Astrocyte (in vitro differentiated cells and primary cell): ENCODE data around the gene ADRA2B. TPM values are rescaled to one million over a fixed set of nuclear protein-coding genes. Genes with fewer than 3 reads are reported as not detected.
"Not testable (repeated sequence)": the region's sequence is repeated elsewhere in the genome, so short reads cannot be mapped to it uniquely, and the experiment has no call there.

Experiments
- DNase-seq: peaks from one replicate; pipeline ENCODE4 v3.0.0-alpha.2; 2010; ENCODE audit warnings: low read depth
- FAIRE-seq: peaks from 2 replicates; lab custom pipeline; 2011; peaks lifted over from hg19 to GRCh38; lab: Jason Lieb, UNC
- H2AFZ ChIP-seq: 2 replicates; pipeline ENCODE4 v1.6.0; 2012; ENCODE audit warnings: low read depth, low read length, inconsistent platforms
- H3K27ac ChIP-seq: 2 replicates; pipeline ENCODE4 v1.5.1; 2011; ENCODE audit warnings: low read depth, low read length, inconsistent platforms
- H3K27me3 ChIP-seq: 2 replicates; pipeline ENCODE4 v1.6.0; 2011; ENCODE audit warnings: low read length, inconsistent platforms; ENCODE audit not compliant: insufficient read depth
- H3K36me3 ChIP-seq: 2 replicates; pipeline ENCODE4 v1.5.1; 2011; ENCODE audit warnings: low read length, inconsistent platforms; ENCODE audit not compliant: insufficient read depth
- H3K4me1 ChIP-seq: 2 replicates; pipeline ENCODE4 v1.5.1; 2011; ENCODE audit warnings: low read length, inconsistent platforms; ENCODE audit not compliant: insufficient read depth
- H3K4me2 ChIP-seq: 2 replicates; pipeline ENCODE4 v1.6.0; 2012; ENCODE audit warnings: low read length, inconsistent platforms
- H3K4me3 ChIP-seq: 2 replicates; pipeline ENCODE4 v1.5.1; 2011; ENCODE audit warnings: low read depth, mild to moderate bottlenecking, low read length, inconsistent platforms; ENCODE audit not compliant: insufficient read depth
- H3K79me2 ChIP-seq: 2 replicates; pipeline ENCODE4 v1.6.0; 2012; ENCODE audit warnings: mild to moderate bottlenecking, low read length, inconsistent platforms; ENCODE audit not compliant: insufficient read depth
- H3K9ac ChIP-seq: 2 replicates; pipeline ENCODE4 v1.6.0; 2012; ENCODE audit warnings: mild to moderate bottlenecking, low read length, inconsistent platforms
- H3K9me3 ChIP-seq: 2 replicates; pipeline ENCODE4 v1.5.1; 2012; ENCODE audit warnings: low read depth, mild to moderate bottlenecking, low read length, inconsistent platforms; ENCODE audit not compliant: insufficient read depth
- H4K20me1 ChIP-seq: 2 replicates; pipeline ENCODE4 v1.6.0; 2012; ENCODE audit warnings: low read length, inconsistent platforms; ENCODE audit not compliant: insufficient read depth
- H3K27ac Mint-ChIP-seq: one replicate; pipeline ENCODE4 v1.8.0; 2021; ENCODE audit warnings: mild to moderate bottlenecking, mixed read lengths; ENCODE audit not compliant: unreplicated experiment
- H3K27me3 Mint-ChIP-seq: one replicate; pipeline ENCODE4 v1.8.0; 2021; ENCODE audit warnings: low read depth, mixed read lengths; ENCODE audit not compliant: unreplicated experiment
- H3K36me3 Mint-ChIP-seq: one replicate; pipeline ENCODE4 v1.8.0; 2021; ENCODE audit warnings: low read depth, mixed read lengths; ENCODE audit not compliant: unreplicated experiment
- H3K4me1 Mint-ChIP-seq: one replicate; pipeline ENCODE4 v1.8.0; 2021; ENCODE audit warnings: low read depth, mixed read lengths; ENCODE audit not compliant: unreplicated experiment
- H3K4me3 Mint-ChIP-seq: one replicate; pipeline ENCODE4 v1.8.0; 2021; ENCODE audit warnings: mild to moderate bottlenecking, moderate library complexity, mixed read lengths; ENCODE audit not compliant: unreplicated experiment
- H3K9me3 Mint-ChIP-seq: one replicate; pipeline ENCODE4 v1.8.0; 2021; ENCODE audit warnings: mild to moderate bottlenecking, mixed read lengths; ENCODE audit not compliant: unreplicated experiment
- CTCF ChIP-seq: IDR thresholded peaks from 2 replicates; pipeline ENCODE4 v1.5.1; 2011; ENCODE audit warnings: low read depth, mild to moderate bottlenecking, inconsistent platforms, low read length, moderate library complexity; ENCODE audit not compliant: insufficient read depth
- EZH2 ChIP-seq: IDR thresholded peaks from 2 replicates; pipeline ENCODE4 v1.6.1; 2012; ENCODE audit warnings: mild to moderate bottlenecking, low read length, inconsistent platforms; ENCODE audit not compliant: insufficient read depth
- total RNA-seq: library from RNA; stranded (reverse); gene quantifications from 2 replicates; pipeline ENCODE4 v1.2.1, GENCODE V29; 2021

ADRA2B gene
- total RNA-seq, 1 donor from 2014 or later, result not detected

- no peak for TF ChIP-seq CTCF
These were observed 45.5 kb upstream of the ADRA2B start for GRCh38 chr2:96161898-96162297.

GRCh38 chr2:96160366-96160765 lies 44.0 kb upstream of the ADRA2B start:
- not testable (repeated sequence) for H3K4me2 ChIP-seq, H3K79me2 ChIP-seq, H3K36me3 ChIP-seq, H3K4me3 Mint-ChIP-seq, H3K4me3 ChIP-seq, DNase-seq, H3K9ac ChIP-seq, H3K27ac Mint-ChIP-seq, H3K36me3 Mint-ChIP-seq, H3K9me3 Mint-ChIP-seq, H3K9me3 ChIP-seq, H3K4me1 Mint-ChIP-seq, H4K20me1 ChIP-seq, H3K27me3 ChIP-seq, H3K4me1 ChIP-seq, H2AFZ ChIP-seq, H3K27ac ChIP-seq, FAIRE-seq
- peaks cover 40% of the 10 kb centered on the region for H3K27me3 Mint-ChIP-seq

More at GRCh38 chr2:96161898-96162297, 45.5 kb upstream of the ADRA2B start:
- Mint-ChIP-seq H3K27me3 (peaks cover 25% of the 10 kb centered on the region), H3K36me3 (no peaks in the 10 kb centered on the region), H3K27ac (no peak overlapping the region), H3K9me3 (peaks cover 3% of the 10 kb centered on the region), H3K4me1 (no peaks in the 10 kb centered on the region), H3K4me3 (no peak overlapping the region)
- Histone ChIP-seq H3K4me3 (no peak overlapping the region), H3K9ac (no peak overlapping the region), H3K27ac (no peak overlapping the region), H3K79me2 (no peaks in the 10 kb centered on the region), H3K9me3 (no peaks in the 10 kb centered on the region), H4K20me1 (no peaks in the 10 kb centered on the region), H2AFZ (no peak overlapping the region), H3K4me1 (peaks cover 8% of the 10 kb centered on the region), H3K27me3 (no peaks in the 10 kb centered on the region), H3K36me3 (no peaks in the 10 kb centered on the region), H3K4me2 (no peak overlapping the region)
- no peak for DNase-seq
- no peak for FAIRE-seq

- peaks cover 47% of the 10 kb centered on the region for H3K27me3 Mint-ChIP-seq
- Histone ChIP-seq H3K4me1 (peaks cover 8% of the 10 kb centered on the region), H3K9ac (no peak overlapping the region), H3K79me2 (no peaks in the 10 kb centered on the region), H3K27me3 (no peaks in the 10 kb centered on the region), H3K4me3 (no peak overlapping the region), H2AFZ (no peak overlapping the region), H3K4me2 (no peak overlapping the region), H3K36me3 (no peaks in the 10 kb centered on the region), H3K9me3 (no peaks in the 10 kb centered on the region), H3K27ac (no peak overlapping the region), H4K20me1 (no peaks in the 10 kb centered on the region)
- H3K4me3 Mint-ChIP-seq, result no peak overlapping the region
- DNase-seq (no peak), FAIRE-seq (no peak)
- no peaks in the 10 kb centered on the region for H3K4me1 Mint-ChIP-seq
- peaks cover 5% of the 10 kb centered on the region for H3K9me3 Mint-ChIP-seq
- no peaks in the 10 kb centered on the region for H3K36me3 Mint-ChIP-seq
- no peak overlapping the region for H3K27ac Mint-ChIP-seq
- no peak for TF ChIP-seq CTCF
- no peak for TF ChIP-seq EZH2
These were observed 42.9 kb upstream of the ADRA2B start for GRCh38 chr2:96159084-96159830.
